Fibroblast of lung (primary cell): ENCODE data around the gene DNMBP. TPM values are rescaled to one million over a fixed set of nuclear protein-coding genes. Genes with fewer than 3 reads are reported as not detected.

ENCODE experiments used
- DNase-seq, 2 donors: peaks; one replicate each; pipeline versions ENCODE4 v3.0.0 to v3.0.0-alpha.2; 2010; ENCODE audit warnings: low read depth in 2 of 2
- H2AFZ ChIP-seq: 2 replicates; pipeline ENCODE4 v1.5.1; 2012; ENCODE audit warnings: low read length, control low read depth, inconsistent platforms
- H3K27ac ChIP-seq: 2 replicates; pipeline ENCODE4 v1.5.1; 2011; ENCODE audit warnings: low read length, control low read depth; ENCODE audit not compliant: insufficient read depth
- H3K27me3 ChIP-seq: 2 replicates; pipeline ENCODE4 v1.5.1; 2011; ENCODE audit warnings: mild to moderate bottlenecking, low read length; ENCODE audit not compliant: control insufficient read depth, insufficient read depth
- H3K36me3 ChIP-seq: 2 replicates; pipeline ENCODE4 v1.5.1; 2011; ENCODE audit warnings: low read length; ENCODE audit not compliant: control insufficient read depth, insufficient read depth
- H3K4me1 ChIP-seq: 2 replicates; pipeline ENCODE4 v1.5.1; 2011; ENCODE audit warnings: low read length; ENCODE audit not compliant: control insufficient read depth, insufficient read depth; ENCODE audit errors: extremely low read depth
- H3K4me2 ChIP-seq: 2 replicates; pipeline ENCODE4 v1.5.1; 2011; ENCODE audit warnings: low read length, control low read depth; ENCODE audit not compliant: insufficient read depth; ENCODE audit errors: extremely low read depth
- H3K4me3 ChIP-seq, 4 experiments: fragments of 200-600 bp in 1 of 4; sonication (generic) in 1 of 4; replicated peaks in 1 of 4; 2 replicates each; pipeline ENCODE4 v1.5.1; 2011 to 2016; ENCODE audit warnings: low read length in 4 of 4, low read depth in 3 of 4, mild to moderate bottlenecking in 3 of 4, control low read depth in 2 of 4, inconsistent platforms in 1 of 4, mixed read lengths in 1 of 4; ENCODE audit not compliant: insufficient read depth in 1 of 4; ENCODE audit errors: control extremely low read depth in 1 of 4
- H3K79me2 ChIP-seq: 2 replicates; pipeline ENCODE4 v1.5.1; 2012; ENCODE audit warnings: mild to moderate bottlenecking, low read length, inconsistent platforms; ENCODE audit not compliant: control insufficient read depth, insufficient read depth
- H3K9ac ChIP-seq: 2 replicates; pipeline ENCODE4 v1.5.1; 2011; ENCODE audit warnings: mild to moderate bottlenecking, low read length, control low read depth; ENCODE audit not compliant: insufficient read depth
- H3K9me3 ChIP-seq: 2 replicates; pipeline ENCODE4 v1.5.1; 2012; ENCODE audit warnings: low read depth, low read length; ENCODE audit not compliant: control insufficient read depth, insufficient read depth
- H4K20me1 ChIP-seq: 2 replicates; pipeline ENCODE4 v1.5.1; 2011; ENCODE audit warnings: low read length; ENCODE audit not compliant: control insufficient read depth, insufficient read depth; ENCODE audit errors: extremely low read depth
- EZH2 ChIP-seq: IDR thresholded peaks from 2 replicates; pipeline ENCODE4 v1.5.1; 2012; ENCODE audit warnings: low read length, control low read depth, mild to moderate bottlenecking; ENCODE audit errors: missing control alignments
- polyA plus RNA-seq, 2 donors: library from polyadenylated mRNA; depleted of rRNA in 1 of 2; stranded (reverse) in 1 of 2; unstranded in 1 of 2; fragments of >200 nt; gene quantifications; 2 replicates each; pipeline ENCODE4 v1.2.1, GENCODE V29; 2011 to 2012; ENCODE audit warnings: missing spikeins in 1 of 2
- total RNA-seq: library from RNA; depleted of rRNA; stranded (reverse); fragments of >200 nt; gene quantifications from 2 replicates; pipeline ENCODE4 v1.2.1, GENCODE V29; 2014
- TF ChIP-seq, protein P1 (sequence below), 2 donors: IDR thresholded peaks in 1 of 2; conservative IDR thresholded peaks in 1 of 2; 1 replicate in 1 of 2; 2 replicates in 1 of 2; pipeline ENCODE4 v1.5.1; 2011 to 2012; ENCODE audit warnings: low read length in 2 of 2, control low read depth in 1 of 2, inconsistent platforms in 1 of 2, low read depth in 1 of 2, mild to moderate bottlenecking in 1 of 2

The DNMBP gene
- total and polyA plus RNA-seq, 2 donors (not counting 1 experiment from before 2014, with no cell fraction given), result 12.9 to 21.2 TPM

- no peaks in the 10 kb centered on the region for H3K9me3 ChIP-seq
- no peaks in the 10 kb centered on the region for H3K27me3 ChIP-seq
- no peak overlapping the region for H2AFZ ChIP-seq
- H3K27ac ChIP-seq, result peak overlapping the region; percentile 84
- H3K4me1 ChIP-seq, result peaks cover 25% of the 10 kb centered on the region
- H3K79me2 ChIP-seq, result peaks cover 43% of the 10 kb centered on the region
- H3K4me2 ChIP-seq, result peak overlapping the region; percentile 66
- H4K20me1 ChIP-seq, result no peaks in the 10 kb centered on the region
- H3K9ac ChIP-seq, result peak overlapping the region; percentile 75
- no peak for TF ChIP-seq EZH2
- TF ChIP-seq, protein P1, sequence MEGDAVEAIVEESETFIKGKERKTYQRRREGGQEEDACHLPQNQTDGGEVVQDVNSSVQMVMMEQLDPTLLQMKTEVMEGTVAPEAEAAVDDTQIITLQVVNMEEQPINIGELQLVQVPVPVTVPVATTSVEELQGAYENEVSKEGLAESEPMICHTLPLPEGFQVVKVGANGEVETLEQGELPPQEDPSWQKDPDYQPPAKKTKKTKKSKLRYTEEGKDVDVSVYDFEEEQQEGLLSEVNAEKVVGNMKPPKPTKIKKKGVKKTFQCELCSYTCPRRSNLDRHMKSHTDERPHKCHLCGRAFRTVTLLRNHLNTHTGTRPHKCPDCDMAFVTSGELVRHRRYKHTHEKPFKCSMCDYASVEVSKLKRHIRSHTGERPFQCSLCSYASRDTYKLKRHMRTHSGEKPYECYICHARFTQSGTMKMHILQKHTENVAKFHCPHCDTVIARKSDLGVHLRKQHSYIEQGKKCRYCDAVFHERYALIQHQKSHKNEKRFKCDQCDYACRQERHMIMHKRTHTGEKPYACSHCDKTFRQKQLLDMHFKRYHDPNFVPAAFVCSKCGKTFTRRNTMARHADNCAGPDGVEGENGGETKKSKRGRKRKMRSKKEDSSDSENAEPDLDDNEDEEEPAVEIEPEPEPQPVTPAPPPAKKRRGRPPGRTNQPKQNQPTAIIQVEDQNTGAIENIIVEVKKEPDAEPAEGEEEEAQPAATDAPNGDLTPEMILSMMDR (conservative IDR thresholded peaks at IDR 0.05 in 1 of 2, IDR thresholded peaks at IDR 0.05 in 1 of 2; ENCODE audit: low read depth in 1 of 2, low read length in 2 of 2), result no peak
- H3K4me3 ChIP-seq, result peak overlapping the region; percentile 73 to 99 (median 84)
- H3K36me3 ChIP-seq, result no peaks in the 10 kb centered on the region
- DNase-seq, result peak; percentile 28 to 34
Measured at GRCh38 chr10:100008708-100009282, 952 bp downstream of the DNMBP start.

DNA sequence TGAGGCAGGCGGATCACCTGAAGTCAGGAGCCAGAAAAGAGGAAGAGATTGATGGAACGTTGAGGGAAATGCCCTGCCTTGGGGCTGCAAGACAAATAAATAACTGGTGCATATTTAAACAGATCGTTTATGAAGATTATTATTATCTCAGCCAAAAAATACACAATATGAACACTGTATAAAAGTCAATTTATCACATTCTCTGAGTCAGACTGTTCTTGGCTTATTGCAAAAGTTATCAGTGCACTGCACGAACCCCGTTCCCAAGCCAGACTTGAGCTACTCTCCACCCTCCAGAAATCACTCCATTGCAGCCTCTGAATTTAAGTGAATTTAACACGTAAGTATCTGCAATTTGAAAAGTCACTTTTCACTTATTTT lies 1.6 kb downstream of the DNMBP start:
- Histone ChIP-seq H3K36me3 (no peaks in the 10 kb centered on the region), H3K9ac (peak overlapping the region; percentile 75), H3K4me3 (peak overlapping the region; percentile 73 to 99 (median 84)), H3K79me2 (peaks cover 50% of the 10 kb centered on the region), H4K20me1 (no peaks in the 10 kb centered on the region), H3K9me3 (no peaks in the 10 kb centered on the region), H2AFZ (no peak overlapping the region), H3K4me1 (peaks cover 25% of the 10 kb centered on the region), H3K27ac (peak overlapping the region; percentile 84), H3K4me2 (peak overlapping the region; percentile 66), H3K27me3 (no peaks in the 10 kb centered on the region)
- DNase-seq, result peak; percentile 76 to 91
- no peak for TF ChIP-seq EZH2
- TF ChIP-seq, protein P1 (conservative IDR thresholded peaks at IDR 0.05 in 1 of 2, IDR thresholded peaks at IDR 0.05 in 1 of 2; ENCODE audit: low read depth in 1 of 2, low read length in 2 of 2), result no peak

- H3K36me3 ChIP-seq, result no peaks in the 10 kb centered on the region
- no peak for TF ChIP-seq EZH2
- TF ChIP-seq, protein P1 (conservative IDR thresholded peaks at IDR 0.05 in 1 of 2, IDR thresholded peaks at IDR 0.05 in 1 of 2; ENCODE audit: low read depth in 1 of 2, low read length in 2 of 2), result no peak
- no peak overlapping the region for H2AFZ ChIP-seq
- H3K4me2 ChIP-seq, result peak overlapping the region; percentile 66
- no peaks in the 10 kb centered on the region for H4K20me1 ChIP-seq
- H3K9ac ChIP-seq, result peak overlapping the region; percentile 8
- peaks cover 25% of the 10 kb centered on the region for H3K4me1 ChIP-seq
- no peaks in the 10 kb centered on the region for H3K27me3 ChIP-seq
- peak overlapping the region; percentile 80 for H3K27ac ChIP-seq
- peak; percentile 46 to 55 for DNase-seq
- H3K79me2 ChIP-seq, result peaks cover 56% of the 10 kb centered on the region
- no peaks in the 10 kb centered on the region for H3K9me3 ChIP-seq
- peak overlapping the region; percentile 73 to 99 (median 84) for H3K4me3 ChIP-seq
Measured at GRCh38 chr10:100007231-100008141, 2.3 kb downstream of the DNMBP start.
